Activated T-cell treated with anti-CD3 and anti-CD28 coated beads, Interleukin-2, amount 50 U/mL, for 48 hours (primary cell): ENCODE results near the gene OR4D1.
"Not testable (repeated sequence)": the region's sequence is repeated elsewhere in the genome, so short reads cannot be mapped to it uniquely, and the experiment has no call there.

Source experiments
- DNase-seq, 2 experiments: peaks; one replicate each; pipeline ENCODE4 v3.0.0-alpha.2; 2020

OR4D1 gene

GRCh38 chr17:58147930-58148434 is at the start of gene OR4D1:
OR4D1 (plus strand) TSS chr17:58148384; CDS start chr17:58155154, 6,770 bp downstream.
- DNase-seq = no peak

- no peak for DNase-seq
These were observed 47.7 kb upstream of the OR4D1 start for GRCh38 chr17:58100506-58100905.

DNA sequence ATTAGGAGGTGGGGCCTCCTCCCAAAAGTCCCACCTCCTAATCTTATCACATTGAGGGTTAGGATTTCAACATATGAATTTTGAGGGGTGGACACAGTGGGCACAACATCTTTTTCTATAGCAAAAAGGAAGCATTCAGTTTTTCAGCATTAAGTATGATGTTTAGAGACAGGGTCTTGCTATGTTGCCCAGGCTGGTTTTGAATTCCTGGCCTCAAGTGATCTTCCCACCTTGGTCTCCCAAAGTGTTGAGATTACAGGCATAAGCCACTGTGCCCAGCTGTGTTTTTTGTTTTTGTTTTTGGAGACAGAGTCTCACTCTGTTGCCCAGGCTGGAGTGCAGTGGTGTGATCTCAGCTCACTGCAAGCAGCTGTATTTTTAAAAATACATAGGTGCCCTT is 46.3 kb upstream of the OR4D1 start:
- not testable (repeated sequence) for DNase-seq

GRCh38 chr17:58105093-58105492 is 43.1 kb upstream of the OR4D1 start:
- no peak for DNase-seq

DNA sequence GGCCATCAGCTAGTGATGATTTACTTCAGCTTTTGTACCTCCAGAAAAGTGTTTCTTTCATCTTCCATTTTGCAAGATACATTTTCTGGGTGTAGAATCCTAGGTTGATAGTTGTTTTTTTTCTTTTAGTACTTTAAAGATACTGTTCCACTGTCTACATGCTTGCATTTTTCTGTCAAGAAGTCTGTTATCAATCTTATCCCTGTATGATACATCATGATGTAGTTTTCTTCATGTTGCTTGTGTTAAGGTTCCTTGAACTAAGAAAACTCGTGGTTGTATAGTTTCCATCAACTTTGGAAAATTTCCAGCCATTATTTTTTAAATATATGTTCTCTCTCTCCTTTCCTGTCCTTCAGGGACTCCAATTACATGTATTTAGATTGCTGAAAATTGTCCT is 40.9 kb upstream of the OR4D1 start:
- DNase-seq = no peak

- no peak for DNase-seq
These were observed 39.0 kb upstream of the OR4D1 start for GRCh38 chr17:58109197-58109596.

DNA sequence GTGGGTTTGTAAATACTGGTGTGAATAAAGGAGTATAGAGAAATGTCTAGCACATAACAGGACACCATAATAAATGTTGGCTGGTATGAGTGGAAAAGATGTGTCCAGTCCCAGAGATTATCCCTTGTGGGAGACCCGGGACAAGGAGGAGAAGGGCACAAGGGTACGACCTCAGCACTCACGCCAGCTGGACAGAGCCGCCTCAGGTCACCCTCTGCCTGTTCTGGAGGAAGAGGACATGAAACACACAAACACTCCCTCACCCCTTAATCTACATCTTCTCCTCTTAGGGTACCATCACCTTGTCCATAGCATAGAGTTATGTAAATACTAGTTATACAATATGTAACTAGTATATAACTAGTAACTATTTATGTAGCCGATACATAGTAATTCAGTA is 38.2 kb upstream of the OR4D1 start:
- DNase-seq = no peak

- DNase-seq = no peak
These were observed 36.5 kb upstream of the OR4D1 start for GRCh38 chr17:58111676-58112075.

- DNase-seq = peak; percentile 92 to 95
These were observed 35.1 kb upstream of the OR4D1 start for GRCh38 chr17:58112970-58113631.

DNA sequence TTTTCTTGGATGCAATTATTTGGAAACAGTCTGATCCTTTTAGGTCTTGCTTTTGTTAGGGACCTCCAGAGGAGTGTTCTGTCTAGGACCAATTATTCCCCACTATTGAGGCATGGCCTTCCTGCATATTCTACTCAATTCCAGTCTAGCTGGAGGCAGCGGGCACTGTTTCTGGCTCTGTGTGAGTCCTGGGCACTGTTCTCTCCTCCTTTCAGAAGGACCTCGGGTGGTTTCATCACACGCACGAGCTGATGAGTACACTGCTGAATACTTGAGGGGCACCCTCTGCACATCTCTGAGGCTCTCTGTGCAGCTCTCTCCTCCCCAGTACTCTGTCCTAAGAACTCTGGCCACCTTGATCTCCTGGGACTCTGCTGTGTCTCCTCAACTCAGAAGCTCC is 34.2 kb upstream of the OR4D1 start:
- no peak for DNase-seq

DNA sequence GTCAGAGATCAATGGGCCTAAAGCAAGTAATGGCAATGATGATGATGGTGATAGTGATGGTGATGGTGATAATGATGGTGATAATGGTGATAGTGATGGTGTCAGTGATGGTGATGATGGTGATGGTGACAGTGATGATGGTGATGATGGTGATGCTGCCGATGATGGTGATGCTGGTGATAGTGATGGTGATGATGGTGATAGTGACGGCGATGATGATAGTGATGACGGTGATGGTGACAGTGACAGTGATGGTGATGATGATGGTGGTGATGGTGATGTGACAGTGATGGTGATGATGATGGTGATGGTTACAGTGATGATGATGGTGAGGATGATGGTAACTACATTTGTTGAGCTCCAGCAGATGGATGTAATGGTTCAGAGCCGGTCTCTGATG is 30.8 kb upstream of the OR4D1 start:
- no peak for DNase-seq

GRCh38 chr17:58119491-58119890 is 28.7 kb upstream of the OR4D1 start:
- no peak for DNase-seq

- peak in 1 of 2 experiments; percentile 27 for DNase-seq
These were observed 27.9 kb upstream of the OR4D1 start for GRCh38 chr17:58120195-58120822.

- DNase-seq = no peak
These were observed 26.3 kb upstream of the OR4D1 start for GRCh38 chr17:58121925-58122324.

GRCh38 chr17:58127846-58128245 is 20.3 kb upstream of the OR4D1 start:
- DNase-seq = no peak

DNA sequence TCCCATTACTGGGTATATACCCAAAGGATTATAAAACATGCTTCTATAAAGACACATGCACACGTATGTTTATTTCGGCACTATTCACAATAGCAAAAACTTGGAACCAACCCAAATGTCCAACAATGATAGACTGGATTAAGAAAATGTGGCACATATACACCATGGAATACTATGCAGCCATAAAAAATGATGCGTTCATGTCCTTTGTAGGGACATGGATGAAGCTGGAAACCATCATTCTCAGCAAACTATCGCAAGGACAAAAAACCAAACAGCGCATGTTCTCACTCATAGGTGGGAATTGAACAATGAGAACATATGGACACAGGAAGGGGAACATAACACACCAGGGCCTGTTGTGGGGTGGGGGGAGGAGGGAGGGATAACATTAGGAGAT is 15.5 kb upstream of the OR4D1 start:
- DNase-seq = not testable (repeated sequence)

GRCh38 chr17:58136669-58137279 is 11.4 kb upstream of the OR4D1 start:
- DNase-seq = no peak

DNA sequence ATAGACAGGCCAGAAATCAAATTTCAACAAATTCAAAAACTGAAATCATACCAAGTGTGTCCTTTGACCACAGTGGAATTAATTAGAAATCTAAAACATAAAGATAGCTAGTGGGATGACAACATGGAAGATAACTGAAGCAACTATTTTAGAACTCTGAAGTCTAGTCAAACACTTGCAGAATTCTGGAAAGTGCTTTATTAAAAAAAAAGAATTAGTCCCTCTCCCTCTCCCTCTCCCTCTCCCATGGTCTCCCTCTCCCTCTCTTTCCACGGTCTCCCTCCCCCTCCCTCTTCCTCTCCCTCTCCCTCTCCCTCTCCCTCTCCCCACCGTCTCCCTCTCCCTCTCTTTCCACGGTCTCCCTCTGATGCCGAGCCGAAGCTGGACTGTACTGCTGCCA is 6.7 kb upstream of the OR4D1 start:
- DNase-seq = no peak

- not testable (repeated sequence) for DNase-seq
These were observed 4.8 kb upstream of the OR4D1 start for GRCh38 chr17:58143335-58143734.

DNA sequence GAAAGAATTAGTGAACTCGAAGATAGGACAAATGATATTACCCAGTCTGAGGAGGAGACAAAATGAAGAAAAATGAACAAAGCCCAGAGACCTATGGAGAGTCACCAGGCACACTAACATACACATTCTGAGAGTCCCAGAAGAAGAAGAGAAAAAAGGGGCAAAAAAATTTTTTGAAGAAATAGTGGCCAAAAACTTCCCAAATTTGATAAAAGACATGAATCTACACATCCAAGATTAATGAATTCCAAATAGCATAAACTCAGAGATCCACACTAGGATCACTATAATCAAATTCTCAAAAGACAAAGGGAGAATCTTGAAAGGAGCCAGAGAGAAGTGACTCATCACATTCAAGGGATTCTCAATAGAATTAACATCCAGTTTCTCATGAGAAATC is 3.4 kb upstream of the OR4D1 start:
- no peak for DNase-seq

- no peak for DNase-seq
These were observed 425 bp downstream of the OR4D1 start for GRCh38 chr17:58148609-58149008.

- DNase-seq = no peak
These were observed 2.2 kb downstream of the OR4D1 start for GRCh38 chr17:58150394-58150793.

DNA sequence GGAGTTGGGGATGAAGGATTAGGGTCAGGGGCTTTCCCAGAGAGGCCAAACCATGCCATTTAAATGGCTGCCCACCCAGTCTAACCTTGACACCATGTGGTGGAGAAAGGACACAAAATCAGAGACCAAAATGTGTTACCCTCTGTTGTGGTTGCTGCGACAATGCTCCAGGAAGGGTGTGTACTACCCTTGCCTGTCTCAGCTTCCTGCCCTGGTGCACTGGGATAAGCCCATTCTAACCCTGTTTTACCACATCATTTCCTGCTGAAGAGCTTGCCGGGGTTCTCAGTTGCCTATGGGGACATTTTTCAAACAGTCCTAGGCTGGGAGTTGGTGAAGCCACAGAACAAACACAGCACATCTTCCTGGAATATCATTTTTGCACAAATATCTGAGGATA is 4.9 kb downstream of the OR4D1 start:
- DNase-seq = peak; percentile 36 to 41

- no peak for DNase-seq
These were observed 5.5 kb downstream of the OR4D1 start for GRCh38 chr17:58153671-58154070.
